HCT116 (cell line): ENCODE measurements around the gene PLA2R1.
"Not testable (repeated sequence)": the region's sequence is repeated elsewhere in the genome, so short reads cannot be mapped to it uniquely, and the experiment has no call there.

Experiments used
- EGR1 ChIP-seq: IDR thresholded peaks from 2 replicates; pipeline ENCODE4 v1.6.1; 2012; ENCODE audit warnings: low read depth
- ELF1 ChIP-seq: IDR thresholded peaks from 2 replicates; pipeline ENCODE4 v1.6.1; 2012; ENCODE audit warnings: low read depth, borderline replicate concordance
- EZH2 ChIP-seq: fragments of 200-600 bp; sonication (generic); IDR thresholded peaks from 2 replicates; pipeline ENCODE4 v1.6.1; 2017; ENCODE audit warnings: antibody characterized with exemption, mixed run types
- EZH2phosphoT487 ChIP-seq: fragments of 200-600 bp; IDR thresholded peaks from 2 replicates; pipeline ENCODE4 v1.6.1; 2018; ENCODE audit warnings: antibody characterized with exemption, borderline replicate concordance
- POLR2A ChIP-seq: IDR thresholded peaks from 2 replicates; pipeline ENCODE4 v1.7.0; 2011; ENCODE audit warnings: borderline replicate concordance; ENCODE audit not compliant: insufficient read depth, insufficient read length; ENCODE audit errors: extremely low read depth
- POLR2AphosphoS5 ChIP-seq: IDR thresholded peaks from 2 replicates; pipeline ENCODE4 v1.6.1; 2011; ENCODE audit warnings: mild to moderate bottlenecking, low read depth, low read length, moderate library complexity
- RAD21 ChIP-seq: IDR thresholded peaks from 2 replicates; pipeline ENCODE4 v1.6.1; 2012; ENCODE audit warnings: low read depth, mild to moderate bottlenecking
- YY1 ChIP-seq: IDR thresholded peaks from 2 replicates; pipeline ENCODE4 v1.6.1; 2011; ENCODE audit warnings: low read length, low read depth, moderate library complexity, mild to moderate bottlenecking; ENCODE audit not compliant: insufficient replicate concordance; ENCODE audit errors: extremely low read depth
- ZNF274 ChIP-seq: fragments of 200-500 bp; sonication (Bioruptor generic); IDR thresholded peaks from 2 replicates; pipeline ENCODE4 v1.6.1; 2014; ENCODE audit warnings: mild to moderate bottlenecking, low read depth, low read length, inconsistent platforms
- TF ChIP-seq, protein P1 (sequence below): IDR thresholded peaks from 2 replicates; pipeline ENCODE4 v1.6.1; 2012; ENCODE audit warnings: low read depth
- TF ChIP-seq, protein P2 (sequence below), 3 experiments: fragments of 200-600 bp in 1 of 3; sonication (generic) in 1 of 3; IDR thresholded peaks in 2 of 3; conservative IDR thresholded peaks in 1 of 3; 2 replicates each; pipeline ENCODE4 v1.5.1; 2012 to 2017; ENCODE audit warnings: low read depth in 2 of 3, low read length in 2 of 3, antibody characterized with exemption in 1 of 3, borderline replicate concordance in 1 of 3, control low read depth in 1 of 3, mild to moderate bottlenecking in 1 of 3, mixed read lengths in 1 of 3, mixed run types in 1 of 3, moderate library complexity in 1 of 3; ENCODE audit not compliant: insufficient read depth in 1 of 3
- TF ChIP-seq, protein P3 (sequence below): IDR thresholded peaks from 2 replicates; pipeline ENCODE4 v1.6.1; 2012

DNA sequence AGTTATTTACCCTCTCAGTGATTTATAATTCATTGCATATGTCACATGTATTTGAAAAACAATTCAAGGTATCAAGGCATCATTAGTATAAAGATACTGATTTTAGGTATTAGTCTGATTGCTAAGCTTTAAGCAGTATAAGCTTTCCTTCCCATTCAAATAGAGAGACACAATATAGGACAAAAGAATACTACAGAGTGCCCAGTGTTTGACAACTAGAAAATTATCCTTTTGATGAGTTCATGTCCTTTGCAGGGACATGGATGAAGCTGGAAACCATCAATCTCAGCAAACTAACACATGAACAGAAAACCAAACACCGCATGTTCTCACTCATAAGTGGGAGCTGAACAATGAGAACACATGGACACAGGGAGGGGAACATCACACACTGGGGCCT lies 91.9 kb downstream of the PLA2R1 start:
- not testable (repeated sequence) for TF ChIP-seq EZH2phosphoT487, POLR2A, EZH2, POLR2AphosphoS5, ZNF274, YY1, EGR1, RAD21, ELF1
- TF ChIP-seq, protein P1, sequence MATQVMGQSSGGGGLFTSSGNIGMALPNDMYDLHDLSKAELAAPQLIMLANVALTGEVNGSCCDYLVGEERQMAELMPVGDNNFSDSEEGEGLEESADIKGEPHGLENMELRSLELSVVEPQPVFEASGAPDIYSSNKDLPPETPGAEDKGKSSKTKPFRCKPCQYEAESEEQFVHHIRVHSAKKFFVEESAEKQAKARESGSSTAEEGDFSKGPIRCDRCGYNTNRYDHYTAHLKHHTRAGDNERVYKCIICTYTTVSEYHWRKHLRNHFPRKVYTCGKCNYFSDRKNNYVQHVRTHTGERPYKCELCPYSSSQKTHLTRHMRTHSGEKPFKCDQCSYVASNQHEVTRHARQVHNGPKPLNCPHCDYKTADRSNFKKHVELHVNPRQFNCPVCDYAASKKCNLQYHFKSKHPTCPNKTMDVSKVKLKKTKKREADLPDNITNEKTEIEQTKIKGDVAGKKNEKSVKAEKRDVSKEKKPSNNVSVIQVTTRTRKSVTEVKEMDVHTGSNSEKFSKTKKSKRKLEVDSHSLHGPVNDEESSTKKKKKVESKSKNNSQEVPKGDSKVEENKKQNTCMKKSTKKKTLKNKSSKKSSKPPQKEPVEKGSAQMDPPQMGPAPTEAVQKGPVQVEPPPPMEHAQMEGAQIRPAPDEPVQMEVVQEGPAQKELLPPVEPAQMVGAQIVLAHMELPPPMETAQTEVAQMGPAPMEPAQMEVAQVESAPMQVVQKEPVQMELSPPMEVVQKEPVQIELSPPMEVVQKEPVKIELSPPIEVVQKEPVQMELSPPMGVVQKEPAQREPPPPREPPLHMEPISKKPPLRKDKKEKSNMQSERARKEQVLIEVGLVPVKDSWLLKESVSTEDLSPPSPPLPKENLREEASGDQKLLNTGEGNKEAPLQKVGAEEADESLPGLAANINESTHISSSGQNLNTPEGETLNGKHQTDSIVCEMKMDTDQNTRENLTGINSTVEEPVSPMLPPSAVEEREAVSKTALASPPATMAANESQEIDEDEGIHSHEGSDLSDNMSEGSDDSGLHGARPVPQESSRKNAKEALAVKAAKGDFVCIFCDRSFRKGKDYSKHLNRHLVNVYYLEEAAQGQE: not testable (repeated sequence)
- TF ChIP-seq, protein P2, sequence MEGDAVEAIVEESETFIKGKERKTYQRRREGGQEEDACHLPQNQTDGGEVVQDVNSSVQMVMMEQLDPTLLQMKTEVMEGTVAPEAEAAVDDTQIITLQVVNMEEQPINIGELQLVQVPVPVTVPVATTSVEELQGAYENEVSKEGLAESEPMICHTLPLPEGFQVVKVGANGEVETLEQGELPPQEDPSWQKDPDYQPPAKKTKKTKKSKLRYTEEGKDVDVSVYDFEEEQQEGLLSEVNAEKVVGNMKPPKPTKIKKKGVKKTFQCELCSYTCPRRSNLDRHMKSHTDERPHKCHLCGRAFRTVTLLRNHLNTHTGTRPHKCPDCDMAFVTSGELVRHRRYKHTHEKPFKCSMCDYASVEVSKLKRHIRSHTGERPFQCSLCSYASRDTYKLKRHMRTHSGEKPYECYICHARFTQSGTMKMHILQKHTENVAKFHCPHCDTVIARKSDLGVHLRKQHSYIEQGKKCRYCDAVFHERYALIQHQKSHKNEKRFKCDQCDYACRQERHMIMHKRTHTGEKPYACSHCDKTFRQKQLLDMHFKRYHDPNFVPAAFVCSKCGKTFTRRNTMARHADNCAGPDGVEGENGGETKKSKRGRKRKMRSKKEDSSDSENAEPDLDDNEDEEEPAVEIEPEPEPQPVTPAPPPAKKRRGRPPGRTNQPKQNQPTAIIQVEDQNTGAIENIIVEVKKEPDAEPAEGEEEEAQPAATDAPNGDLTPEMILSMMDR (IDR thresholded peaks at IDR 0.05 in 2 of 3, conservative IDR thresholded peaks at IDR 0.05 in 1 of 3; ENCODE audit: borderline replicate concordance in 1 of 3, insufficient read depth in 1 of 3, low read depth in 2 of 3, low read length in 2 of 3): not testable (repeated sequence)
- TF ChIP-seq, protein P3, sequence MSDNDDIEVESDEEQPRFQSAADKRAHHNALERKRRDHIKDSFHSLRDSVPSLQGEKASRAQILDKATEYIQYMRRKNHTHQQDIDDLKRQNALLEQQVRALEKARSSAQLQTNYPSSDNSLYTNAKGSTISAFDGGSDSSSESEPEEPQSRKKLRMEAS: not testable (repeated sequence)
